Measurements from ENCODE around the gene NAV3.

Gene NAV3

DNA sequence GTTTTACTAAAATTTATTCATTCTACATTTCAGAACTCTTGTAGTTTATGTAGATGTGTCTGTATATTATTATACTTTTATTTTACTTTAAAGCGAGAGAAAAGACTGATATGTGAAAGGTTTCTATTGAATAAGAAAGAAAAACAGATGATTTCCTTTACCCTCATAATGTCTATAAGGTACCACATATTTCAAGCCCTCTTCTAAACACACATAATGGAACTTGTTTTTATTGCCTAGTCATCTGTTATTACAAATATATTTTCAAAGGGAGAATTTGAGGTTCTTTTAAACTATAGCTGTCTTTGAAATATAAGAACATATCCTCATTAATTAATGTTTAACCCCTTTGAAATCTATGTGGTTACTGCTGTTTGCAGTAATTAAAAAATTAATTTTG is 34.5 kb downstream of the NAV3 start:
- H3K36me3 Mint-ChIP-seq (ENCODE audit: low read depth) = no peaks in the 10 kb centered on the region
- H3K4me3 Mint-ChIP-seq = no peak overlapping the region
- no peaks in the 10 kb centered on the region for H3K9me3 Mint-ChIP-seq
- no peak for DNase-seq
- H3K27me3 Mint-ChIP-seq (ENCODE audit: low read depth, poor library complexity) = no peaks in the 10 kb centered on the region
- TF ChIP-seq, protein P1, sequence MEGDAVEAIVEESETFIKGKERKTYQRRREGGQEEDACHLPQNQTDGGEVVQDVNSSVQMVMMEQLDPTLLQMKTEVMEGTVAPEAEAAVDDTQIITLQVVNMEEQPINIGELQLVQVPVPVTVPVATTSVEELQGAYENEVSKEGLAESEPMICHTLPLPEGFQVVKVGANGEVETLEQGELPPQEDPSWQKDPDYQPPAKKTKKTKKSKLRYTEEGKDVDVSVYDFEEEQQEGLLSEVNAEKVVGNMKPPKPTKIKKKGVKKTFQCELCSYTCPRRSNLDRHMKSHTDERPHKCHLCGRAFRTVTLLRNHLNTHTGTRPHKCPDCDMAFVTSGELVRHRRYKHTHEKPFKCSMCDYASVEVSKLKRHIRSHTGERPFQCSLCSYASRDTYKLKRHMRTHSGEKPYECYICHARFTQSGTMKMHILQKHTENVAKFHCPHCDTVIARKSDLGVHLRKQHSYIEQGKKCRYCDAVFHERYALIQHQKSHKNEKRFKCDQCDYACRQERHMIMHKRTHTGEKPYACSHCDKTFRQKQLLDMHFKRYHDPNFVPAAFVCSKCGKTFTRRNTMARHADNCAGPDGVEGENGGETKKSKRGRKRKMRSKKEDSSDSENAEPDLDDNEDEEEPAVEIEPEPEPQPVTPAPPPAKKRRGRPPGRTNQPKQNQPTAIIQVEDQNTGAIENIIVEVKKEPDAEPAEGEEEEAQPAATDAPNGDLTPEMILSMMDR (IDR thresholded peaks at IDR 0.05) = no peak
- H3K4me1 Mint-ChIP-seq = no peaks in the 10 kb centered on the region
- no peak overlapping the region for H3K27ac Mint-ChIP-seq

DNA sequence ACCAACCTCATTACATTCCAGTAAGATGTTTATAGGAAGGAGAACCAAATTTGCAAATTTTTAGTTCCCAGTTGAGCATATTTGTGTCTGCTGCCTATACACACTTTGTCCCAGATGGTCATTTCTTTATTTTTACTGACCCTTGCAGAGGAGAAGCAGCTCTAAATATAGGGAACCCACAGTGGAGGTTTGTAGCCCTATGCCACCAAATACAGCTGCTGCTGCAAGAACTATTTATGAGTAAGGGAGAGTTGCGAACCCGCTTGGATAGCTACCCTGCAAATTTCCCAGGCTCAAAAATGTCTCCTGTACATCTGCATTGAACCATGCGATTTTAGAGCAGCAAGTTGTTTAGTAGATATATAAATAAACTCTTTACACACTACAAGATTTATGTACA is 48.2 kb downstream of the NAV3 start:
- no peak for DNase-seq
- Mint-ChIP-seq H3K36me3 (ENCODE audit: low read depth) (no peaks in the 10 kb centered on the region), H3K27me3 (ENCODE audit: low read depth, poor library complexity) (no peaks in the 10 kb centered on the region), H3K27ac (no peak overlapping the region), H3K4me1 (no peaks in the 10 kb centered on the region), H3K4me3 (no peak overlapping the region), H3K9me3 (no peaks in the 10 kb centered on the region)
- TF ChIP-seq, protein P1 (IDR thresholded peaks at IDR 0.05) = no peak

DNA sequence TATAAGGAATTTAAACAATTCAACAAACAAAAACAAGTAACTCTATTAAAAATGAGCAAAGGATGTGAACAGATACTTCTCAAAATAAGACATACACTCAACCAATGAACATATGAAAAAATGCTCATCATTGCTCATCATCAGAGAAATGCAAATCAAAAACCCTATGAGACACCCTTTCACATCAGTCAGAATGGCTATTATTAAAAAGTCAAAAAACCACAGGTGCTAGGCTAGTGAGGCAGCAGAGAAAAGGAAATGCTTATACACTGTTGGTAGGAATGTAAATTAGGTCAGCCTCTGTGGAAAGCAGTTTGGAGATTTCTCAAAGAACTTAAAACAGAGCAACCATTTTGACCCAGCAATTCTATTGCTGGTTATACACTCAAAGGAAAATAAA is 52.0 kb downstream of the NAV3 start:
- Mint-ChIP-seq H3K27me3 (ENCODE audit: low read depth, poor library complexity) (peaks cover 3% of the 10 kb centered on the region), H3K4me3 (no peak overlapping the region), H3K36me3 (ENCODE audit: low read depth) (no peaks in the 10 kb centered on the region), H3K9me3 (no peaks in the 10 kb centered on the region), H3K4me1 (no peaks in the 10 kb centered on the region), H3K27ac (no peak overlapping the region)
- DNase-seq = no peak
- TF ChIP-seq, protein P1 (IDR thresholded peaks at IDR 0.05) = no peak

DNA sequence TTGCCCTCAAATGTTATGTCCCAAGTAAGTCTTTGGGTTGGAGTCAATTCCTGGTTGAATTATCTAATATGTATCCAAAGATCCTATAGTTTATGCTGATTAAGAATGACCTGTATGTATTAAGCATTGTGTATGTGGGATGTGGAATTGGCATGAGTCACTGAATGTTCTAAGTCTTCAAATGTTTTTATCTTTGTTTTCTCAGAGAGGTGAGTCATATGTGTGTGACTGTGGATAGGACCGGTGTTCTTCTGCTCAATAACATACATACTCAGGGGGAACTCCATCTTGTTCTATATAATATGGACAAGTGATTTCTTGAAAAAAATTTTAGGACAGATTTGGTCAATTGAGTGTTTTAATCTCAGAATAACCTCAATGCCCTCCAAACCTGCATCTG is 57.9 kb downstream of the NAV3 start:
- Mint-ChIP-seq H3K27ac (no peak overlapping the region), H3K36me3 (ENCODE audit: low read depth) (no peaks in the 10 kb centered on the region), H3K4me1 (no peaks in the 10 kb centered on the region), H3K27me3 (ENCODE audit: low read depth, poor library complexity) (peaks cover 5% of the 10 kb centered on the region), H3K4me3 (no peak overlapping the region), H3K9me3 (no peaks in the 10 kb centered on the region)
- TF ChIP-seq, protein P1 (IDR thresholded peaks at IDR 0.05) = no peak
- no peak for DNase-seq

DNA sequence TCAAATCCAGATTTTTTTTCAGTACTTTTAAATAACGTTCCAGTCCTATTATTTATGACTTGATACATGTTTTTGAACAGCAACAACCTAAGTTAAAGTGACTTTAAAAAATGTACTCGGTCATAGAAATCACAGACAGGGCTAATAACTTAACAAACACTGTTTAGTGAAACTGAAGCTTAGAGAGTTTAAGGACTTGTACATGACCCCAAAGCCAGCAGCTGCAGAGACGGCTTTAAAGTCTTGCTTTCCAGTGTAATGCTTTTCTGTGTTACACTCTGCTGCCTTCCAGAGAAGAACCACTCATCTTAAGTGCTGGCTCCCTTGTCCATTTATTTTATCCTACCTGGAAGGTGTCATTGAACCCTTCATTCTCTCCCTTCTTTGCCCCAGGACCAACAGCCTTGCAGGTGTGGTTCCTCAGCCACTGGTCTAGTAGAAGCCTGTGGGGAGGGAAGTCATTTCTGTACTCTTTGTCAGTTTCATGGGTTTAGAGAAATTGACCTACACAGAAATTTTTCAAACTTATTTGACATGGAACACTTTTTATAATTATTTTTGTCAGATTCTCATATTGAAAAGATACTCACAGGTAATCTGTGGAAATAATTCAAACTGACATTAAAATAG is 60.9 kb downstream of the NAV3 start:
- DNase-seq = no peak
- Mint-ChIP-seq H3K27ac (no peak overlapping the region), H3K36me3 (ENCODE audit: low read depth) (no peaks in the 10 kb centered on the region), H3K4me3 (no peak overlapping the region), H3K27me3 (ENCODE audit: low read depth, poor library complexity) (peaks cover 5% of the 10 kb centered on the region), H3K9me3 (no peaks in the 10 kb centered on the region), H3K4me1 (no peaks in the 10 kb centered on the region)
- TF ChIP-seq, protein P1 (IDR thresholded peaks at IDR 0.05) = no peak

DNA sequence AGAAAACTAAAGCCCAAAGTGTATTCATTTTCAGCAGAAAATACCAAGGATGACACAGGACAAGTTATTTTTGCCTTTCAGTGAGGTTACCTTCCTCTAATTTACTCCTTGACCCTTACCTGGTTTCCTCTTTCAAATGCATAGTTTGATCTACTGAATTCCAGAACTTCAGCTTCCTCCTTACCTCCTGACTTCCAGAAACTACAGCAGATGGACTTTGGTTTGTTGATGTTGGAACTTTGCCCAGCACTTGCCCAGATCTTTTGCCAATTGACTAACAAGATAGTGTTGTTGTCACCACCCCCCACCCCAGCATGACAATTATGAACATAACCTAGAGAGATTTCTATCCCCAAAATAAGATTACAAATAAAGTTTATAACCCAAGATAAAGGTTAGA is 63.2 kb downstream of the NAV3 start:
- H3K9me3 Mint-ChIP-seq = no peaks in the 10 kb centered on the region
- H3K27me3 Mint-ChIP-seq (ENCODE audit: low read depth, poor library complexity) = peaks cover 3% of the 10 kb centered on the region
- DNase-seq = no peak
- H3K4me3 Mint-ChIP-seq = no peak overlapping the region
- H3K4me1 Mint-ChIP-seq = no peaks in the 10 kb centered on the region
- TF ChIP-seq, protein P1 (IDR thresholded peaks at IDR 0.05) = no peak
- H3K27ac Mint-ChIP-seq = no peak overlapping the region
- H3K36me3 Mint-ChIP-seq (ENCODE audit: low read depth) = no peaks in the 10 kb centered on the region

Measured in nephron progenitor cell (in vitro differentiated cells).